AML-193 (cell line): Measurements from ENCODE around the gene AGPS.
"Not testable (repeated sequence)": the region's sequence is repeated elsewhere in the genome, so short reads cannot be mapped to it uniquely, and the experiment has no call there.

Experiments
- DNase-seq, 2 experiments: peaks; one replicate each; lab custom pipeline; 2025; lab: John Stamatoyannopoulos, UW

The AGPS gene

GRCh38 chr2:177419274-177419673 lies 26.7 kb downstream of the AGPS start:
- no peak for DNase-seq

DNA sequence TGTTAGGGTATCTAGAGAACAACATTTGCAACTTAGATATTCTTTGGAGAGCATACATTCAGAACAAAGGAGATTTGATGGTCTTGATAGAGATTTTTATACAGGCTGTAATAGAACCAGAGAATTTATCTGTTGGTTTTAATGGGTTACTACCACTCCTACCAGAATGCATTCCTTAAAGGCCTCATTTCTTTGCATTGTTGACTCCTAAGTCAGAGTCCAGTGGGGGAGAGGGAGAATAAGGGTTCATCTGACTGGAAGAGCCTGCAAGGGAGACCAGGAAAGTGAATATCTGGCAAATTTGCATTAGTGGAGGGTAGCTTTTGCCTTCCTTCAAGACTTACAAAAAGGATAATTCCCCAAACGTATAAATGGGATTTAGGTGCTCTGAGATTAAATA lies 29.7 kb downstream of the AGPS start:
- DNase-seq: no peak

DNA sequence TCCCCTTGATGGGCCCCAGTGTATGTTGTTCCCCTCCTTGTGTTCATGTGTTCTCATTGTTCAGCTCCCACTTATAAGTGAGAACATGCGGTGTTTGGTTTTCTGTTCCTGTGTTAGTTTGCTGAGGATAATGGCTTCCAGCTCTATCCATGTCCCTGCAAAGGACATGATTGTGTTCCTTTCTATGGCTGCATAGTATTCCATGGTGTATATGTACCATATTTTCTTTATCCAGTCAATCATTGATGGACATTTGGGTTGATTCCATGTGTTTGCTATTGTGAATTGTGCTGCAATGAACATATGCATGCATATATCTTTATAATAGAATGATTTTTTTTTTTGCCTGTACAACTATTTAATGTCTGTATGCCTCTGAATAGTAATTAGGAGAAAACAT lies 31.5 kb downstream of the AGPS start:
- DNase-seq: not testable (repeated sequence)

- DNase-seq: not testable (repeated sequence)
Measured at GRCh38 chr2:177424620-177425019, 32.0 kb downstream of the AGPS start.

- no peak for DNase-seq
Measured at GRCh38 chr2:177427316-177427715, 34.7 kb downstream of the AGPS start.

DNA sequence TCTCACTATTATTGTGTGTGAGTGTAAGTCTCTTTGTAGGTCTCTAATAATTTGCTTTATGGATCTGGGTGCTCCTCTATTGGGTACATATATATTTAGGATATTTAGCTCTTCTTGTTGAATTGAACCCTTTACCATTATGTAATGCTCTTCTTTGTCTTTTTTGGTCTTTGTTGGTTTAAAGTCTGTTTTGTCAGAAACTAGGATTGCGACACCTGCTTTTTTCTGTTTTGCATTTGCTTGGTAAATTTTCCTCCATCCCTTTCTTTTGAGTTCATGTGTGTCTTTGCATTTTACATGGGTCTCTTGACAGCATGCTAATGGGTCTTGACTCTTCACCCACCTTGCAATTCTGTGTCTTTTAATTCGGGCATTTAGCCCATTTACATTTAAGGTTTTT lies 35.4 kb downstream of the AGPS start:
- not testable (repeated sequence) for DNase-seq

GRCh38 chr2:177429688-177430325 lies 37.2 kb downstream of the AGPS start:
- no peak for DNase-seq

DNA sequence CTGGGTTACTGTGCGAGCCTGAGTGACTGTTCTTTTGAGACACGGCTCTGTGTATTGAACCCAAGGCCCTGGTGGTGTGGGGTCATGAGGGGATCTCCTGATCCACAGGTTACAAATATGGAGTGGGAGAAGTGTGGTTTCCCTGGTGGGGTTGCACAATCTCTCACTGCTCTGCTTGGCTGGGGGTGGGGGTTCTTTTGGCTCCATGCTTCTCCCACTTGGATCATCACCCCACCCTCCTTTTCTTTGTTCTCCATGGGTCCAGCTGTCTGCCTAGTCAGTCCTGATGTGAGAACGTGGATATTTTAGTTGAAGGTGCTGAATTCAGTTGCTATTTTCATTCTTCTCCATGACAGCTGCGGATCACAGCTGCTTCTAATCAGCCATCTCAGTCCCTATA lies 37.8 kb downstream of the AGPS start:
- no peak for DNase-seq

DNA sequence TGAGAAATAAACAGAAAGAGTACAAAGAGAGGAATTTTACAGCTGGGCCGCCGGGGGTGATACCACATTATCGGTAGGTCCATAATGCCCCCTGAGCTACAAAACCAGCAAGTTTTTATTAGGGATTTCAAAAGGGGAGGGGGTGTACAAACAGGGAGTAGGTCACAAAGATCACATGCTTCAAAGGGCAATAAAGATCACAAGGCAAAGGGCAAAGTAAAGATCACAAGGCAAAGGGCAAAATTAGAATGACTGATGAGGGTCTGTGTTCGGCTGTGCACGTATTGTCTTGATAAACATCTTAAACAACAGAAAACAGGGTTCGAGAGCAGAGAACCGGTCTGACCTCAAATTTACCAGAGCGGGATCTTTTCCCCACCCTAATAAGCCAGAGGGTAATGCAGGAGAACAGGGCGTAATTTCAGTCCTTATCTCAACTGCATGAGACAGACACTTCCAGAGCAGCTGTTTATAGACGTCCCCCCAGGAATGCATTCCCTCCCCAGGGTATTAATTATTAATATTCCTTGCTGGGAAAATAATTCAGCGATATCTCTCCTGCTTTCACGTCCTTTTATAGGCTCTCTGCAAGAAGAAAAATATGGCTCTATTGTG lies 38.6 kb downstream of the AGPS start:
- not testable (repeated sequence) for DNase-seq

DNA sequence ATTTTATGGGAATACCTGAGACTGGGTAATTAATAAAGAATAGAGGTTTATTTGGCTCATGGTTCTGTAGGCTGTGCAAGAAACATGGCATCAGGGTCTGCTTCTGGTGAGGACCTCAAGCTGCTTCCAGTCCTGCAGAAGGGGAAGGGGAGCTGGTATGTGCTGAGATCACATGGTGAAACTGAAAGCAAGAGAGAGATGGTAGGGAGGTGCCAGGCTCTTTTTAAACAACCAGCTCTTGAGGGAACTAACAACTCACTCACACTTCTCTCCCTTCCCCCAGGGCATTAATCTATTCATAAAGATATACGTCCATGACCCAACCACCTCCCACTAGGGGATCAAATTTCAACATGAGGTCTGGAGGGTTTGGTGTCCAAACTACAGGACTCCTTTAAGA lies 40.1 kb downstream of the AGPS start:
- no peak for DNase-seq

DNA sequence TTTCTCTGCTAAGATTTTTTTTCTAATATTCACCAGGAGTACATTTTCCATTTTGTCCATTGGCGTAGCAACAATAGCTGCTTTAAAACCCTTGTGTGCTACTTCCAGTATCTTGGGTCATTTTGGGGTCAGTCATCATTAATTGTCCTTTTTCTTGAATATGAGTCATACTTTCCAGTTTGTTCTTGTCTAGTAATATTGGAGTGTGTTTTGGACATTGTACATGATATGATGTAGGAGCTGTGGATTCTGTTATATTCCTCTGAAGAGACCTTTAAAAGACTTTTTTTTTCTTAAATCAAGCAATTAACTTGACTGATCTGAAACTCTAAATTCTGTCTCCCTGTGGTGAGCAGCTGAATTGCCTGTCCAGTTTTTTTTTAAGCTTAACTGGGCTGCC lies 40.8 kb downstream of the AGPS start:
- DNase-seq: no peak

- no peak for DNase-seq
Measured at GRCh38 chr2:177434475-177434874, 41.9 kb downstream of the AGPS start.

DNA sequence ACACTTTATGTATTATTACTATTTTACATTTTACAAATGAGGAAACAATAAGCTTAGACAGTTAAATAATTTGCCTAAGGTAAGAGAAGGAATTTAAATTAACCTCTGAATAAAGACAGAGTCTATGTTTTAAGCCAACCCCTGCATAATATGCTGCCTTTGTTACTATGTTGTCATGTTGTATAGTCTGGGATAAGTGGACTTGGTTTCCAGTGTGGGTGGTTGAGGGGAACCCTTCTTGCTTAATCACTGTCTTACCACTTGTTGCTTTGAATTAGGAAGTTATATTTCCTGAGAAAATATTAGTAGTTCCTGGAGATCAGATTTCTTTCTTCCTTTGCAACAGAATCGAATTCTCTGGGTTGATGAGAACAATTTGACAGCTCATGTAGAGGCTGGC lies 52.6 kb downstream of the AGPS start:
- DNase-seq: peak in 1 of 2 experiments; percentile 6

DNA sequence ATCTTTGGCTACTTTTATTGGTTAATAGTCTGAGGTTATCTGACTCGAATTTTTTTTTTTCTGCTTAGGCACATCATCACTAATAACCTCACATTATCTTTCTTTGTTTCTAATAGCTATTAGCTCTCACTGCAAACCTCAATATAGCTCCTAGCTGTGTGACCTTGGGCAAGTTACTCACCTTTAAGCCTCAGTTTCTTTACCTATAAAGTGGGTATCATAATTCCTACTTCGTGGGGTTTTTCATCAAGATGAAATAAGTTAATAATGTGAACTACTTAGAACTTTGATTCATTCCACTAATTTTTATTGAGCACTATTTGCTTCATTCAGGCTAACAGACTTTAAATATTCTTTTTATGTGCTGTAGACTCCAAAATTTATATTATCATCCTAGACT lies 55.5 kb downstream of the AGPS start:
- no peak for DNase-seq

DNA sequence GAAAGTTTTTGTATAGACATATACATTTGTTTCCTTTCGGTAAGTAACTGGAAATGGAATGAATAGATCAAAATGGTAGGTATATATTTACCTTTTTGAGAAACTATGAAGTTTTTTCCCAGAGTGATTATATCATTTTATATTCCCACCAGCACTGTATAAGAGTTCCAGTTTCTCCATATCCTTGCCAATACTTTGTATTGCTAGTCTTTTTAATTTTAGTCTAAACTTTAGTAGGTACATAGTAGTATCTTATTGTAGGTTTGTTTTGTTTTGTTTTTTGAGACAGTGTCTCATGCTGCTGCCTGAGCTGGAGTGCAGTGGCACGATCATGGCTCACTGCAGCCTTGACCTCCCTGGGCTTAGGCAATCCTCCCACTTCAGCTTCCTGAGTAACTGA lies 56.6 kb downstream of the AGPS start:
- DNase-seq: no peak

- no peak for DNase-seq
Measured at GRCh38 chr2:177455187-177455586, 62.6 kb downstream of the AGPS start.

DNA sequence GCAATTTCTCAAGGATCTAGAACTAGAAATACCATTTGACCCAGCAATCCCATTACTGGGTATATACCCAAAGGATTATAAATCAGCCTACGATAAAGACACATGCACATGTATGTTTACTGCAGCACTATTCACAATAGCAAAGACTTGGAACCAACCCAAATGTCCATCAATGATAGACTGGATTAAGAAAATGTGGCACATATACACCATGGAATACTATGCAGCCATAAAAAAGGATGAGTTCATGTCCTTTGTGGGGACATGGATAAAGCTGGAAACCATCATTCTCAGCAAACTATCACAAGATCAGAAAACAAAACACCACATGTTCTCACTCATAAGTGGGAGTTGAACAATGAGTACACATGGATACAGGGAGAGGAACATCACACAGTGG lies 67.2 kb downstream of the AGPS start:
- DNase-seq: not testable (repeated sequence)

GRCh38 chr2:177460973-177461585 lies 68.5 kb downstream of the AGPS start:
- DNase-seq: no peak

DNA sequence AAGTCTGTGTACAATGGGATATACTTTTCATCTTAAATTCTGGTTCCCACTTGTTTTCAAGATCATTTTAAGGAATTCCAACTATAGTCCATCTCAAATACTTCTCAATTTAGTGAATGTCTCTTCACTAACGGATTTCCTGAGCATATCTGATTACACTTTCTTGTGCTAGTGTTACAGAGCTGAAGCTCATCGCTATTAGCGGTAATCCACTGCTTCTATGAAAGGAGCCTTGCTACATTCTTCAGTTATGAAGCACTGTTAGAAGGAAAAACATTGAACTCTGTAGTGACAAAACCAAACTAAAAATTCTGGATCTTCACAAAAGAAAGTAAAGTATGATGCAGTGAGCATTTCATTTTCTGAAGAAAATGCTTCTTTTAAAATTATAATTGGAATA lies 72.0 kb downstream of the AGPS start:
- no peak for DNase-seq

DNA sequence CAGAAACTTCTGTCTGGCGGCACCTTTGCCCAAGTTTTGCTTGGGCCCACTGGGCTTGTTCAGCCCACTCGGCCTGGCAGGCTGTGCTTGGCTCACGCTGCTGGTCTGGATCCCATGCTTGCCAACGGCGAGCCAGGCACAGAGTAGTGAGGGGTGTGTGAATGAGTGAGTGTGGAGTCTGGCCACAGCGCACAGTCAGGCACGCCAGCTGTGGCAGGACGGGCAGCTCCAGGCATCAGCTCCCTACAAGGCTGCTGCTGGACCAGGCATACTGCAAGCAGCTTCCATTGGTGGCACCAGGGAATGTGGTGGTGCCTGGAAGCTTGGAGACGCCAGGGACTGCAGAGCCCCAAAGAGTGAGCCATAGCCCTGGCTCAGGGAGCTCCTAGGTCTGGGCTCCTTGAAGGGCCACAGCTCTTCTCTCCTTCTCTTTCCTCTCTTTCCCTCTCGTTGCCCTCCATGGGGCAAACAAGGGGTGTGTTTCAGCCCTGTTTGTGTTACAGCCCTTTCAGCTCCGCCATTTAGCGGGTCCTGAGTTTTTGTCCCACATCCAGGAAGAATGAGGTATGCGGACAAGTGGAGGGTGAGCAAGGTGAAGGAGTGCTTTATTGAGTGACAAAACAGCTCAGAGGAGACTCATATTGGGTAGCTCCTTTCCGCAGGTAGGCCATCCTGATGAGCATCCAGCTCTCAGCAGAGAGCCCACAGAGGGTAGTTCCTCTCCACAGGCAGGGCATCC lies 73.0 kb downstream of the AGPS start:
- no peak for DNase-seq

- DNase-seq: no peak
Measured at GRCh38 chr2:177466337-177467195, 74.0 kb downstream of the AGPS start.

- no peak for DNase-seq
Measured at GRCh38 chr2:177467646-177468045, 75.1 kb downstream of the AGPS start.
